ENCODE measurements around the gene GNPAT.

DNA sequence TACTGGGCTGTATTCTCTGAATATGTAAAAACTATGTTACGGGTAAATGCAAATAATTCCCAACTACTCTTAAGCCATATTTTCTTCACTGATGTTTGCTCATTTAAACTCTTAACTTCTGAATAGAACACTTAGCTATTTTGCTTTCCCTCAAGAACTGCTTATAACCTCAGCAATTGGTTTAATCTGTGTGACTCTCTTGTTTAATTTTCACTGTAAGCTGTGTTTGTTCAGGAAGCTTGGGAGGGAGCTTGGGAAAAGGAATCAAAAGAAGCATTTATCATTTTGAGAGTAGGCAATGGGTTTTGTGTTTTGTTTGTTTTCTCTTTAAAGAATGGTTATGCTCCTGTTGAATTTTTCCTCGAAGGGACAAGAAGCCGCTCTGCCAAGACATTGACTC is 24.4 kb downstream of the GNPAT start:
- TF ChIP-seq POLR2A (IDR thresholded peaks at IDR 0.05; ENCODE audit: low read length): no peak
- TF ChIP-seq GATA1 (IDR thresholded peaks at IDR 0.05; ENCODE audit: low read depth, low read length): no peak

Data from erythroblast (primary cell).